ENCODE results near the gene BTNL3.

The BTNL3 gene

GRCh38 chr5:181047288-181047687 lies 58.6 kb downstream of the BTNL3 start:
- no peak for DNase-seq (ENCODE audit: extremely low read depth, low read depth)
- no peak overlapping the region for H3K4me3 ChIP-seq (replicated peaks; ENCODE audit: low read depth, low read length)
- no peak for TF ChIP-seq CTCF (IDR thresholded peaks at IDR 0.05; ENCODE audit: low read depth, low read length, missing control alignments)

DNA sequence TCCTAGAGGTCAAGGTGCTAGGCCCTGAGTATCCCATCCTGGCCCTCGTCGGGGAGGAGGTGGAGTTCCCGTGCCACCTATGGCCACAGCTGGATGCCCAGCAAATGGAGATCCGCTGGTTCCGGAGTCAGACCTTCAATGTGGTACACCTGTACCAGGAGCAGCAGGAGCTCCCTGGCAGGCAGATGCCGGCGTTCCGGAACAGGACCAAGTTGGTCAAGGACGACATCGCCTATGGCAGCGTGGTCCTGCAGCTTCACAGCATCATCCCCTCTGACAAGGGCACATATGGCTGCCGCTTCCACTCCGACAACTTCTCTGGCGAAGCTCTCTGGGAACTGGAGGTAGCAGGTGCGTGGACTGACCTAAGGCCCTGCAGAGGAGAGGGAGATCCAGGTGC lies 59.3 kb downstream of the BTNL3 start:
- no peak overlapping the region for H3K4me3 ChIP-seq (replicated peaks; ENCODE audit: low read depth, low read length)
- TF ChIP-seq CTCF (IDR thresholded peaks at IDR 0.05; ENCODE audit: low read depth, low read length, missing control alignments): no peak
- no peak for DNase-seq (ENCODE audit: extremely low read depth, low read depth)

GRCh38 chr5:181050016-181050415 lies 61.4 kb downstream of the BTNL3 start:
- H3K4me3 ChIP-seq (replicated peaks; ENCODE audit: low read depth, low read length): no peak overlapping the region
- no peak for TF ChIP-seq CTCF (IDR thresholded peaks at IDR 0.05; ENCODE audit: low read depth, low read length, missing control alignments)
- no peak for DNase-seq (ENCODE audit: extremely low read depth, low read depth)

DNA sequence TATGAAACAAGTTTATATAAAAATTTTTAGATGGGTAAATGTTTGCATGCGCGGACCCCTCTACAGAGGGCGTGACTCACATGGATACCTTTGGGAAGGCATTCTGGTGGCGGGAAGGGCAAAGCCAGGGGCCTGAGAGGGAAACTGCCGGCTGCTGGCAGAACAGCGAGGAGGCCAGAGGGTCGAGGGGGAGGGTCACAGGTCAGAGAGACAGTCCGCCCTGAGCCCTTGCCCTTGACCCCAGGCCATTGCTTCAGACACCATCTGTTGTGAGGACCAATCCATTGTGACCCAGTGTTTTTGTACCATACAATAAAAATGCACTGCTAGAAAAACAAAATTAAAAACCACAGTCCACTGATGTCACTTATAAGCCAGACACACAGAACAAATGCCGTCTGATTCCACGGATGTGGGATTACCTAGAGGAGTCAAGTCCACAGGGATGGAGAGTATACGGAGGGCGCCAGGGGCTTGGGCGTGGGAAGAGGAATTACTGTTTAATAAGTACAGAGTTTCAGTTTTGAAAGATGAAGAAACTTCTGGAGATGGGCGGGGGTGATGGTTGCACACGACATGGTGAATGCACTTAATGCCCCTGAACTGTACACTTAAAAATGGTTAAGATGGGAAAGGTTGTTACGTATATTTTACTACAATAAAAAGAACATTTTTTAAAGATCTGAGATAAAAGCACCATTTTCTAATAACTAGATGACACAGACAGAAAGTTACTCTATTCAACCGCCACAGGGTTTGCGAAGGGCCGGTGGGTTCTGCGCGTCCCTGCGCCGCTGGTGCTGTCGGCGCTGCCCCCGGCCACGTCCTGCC lies 63.4 kb downstream of the BTNL3 start:
- H3K4me3 ChIP-seq (replicated peaks; ENCODE audit: low read depth, low read length): no peak overlapping the region
- TF ChIP-seq CTCF (IDR thresholded peaks at IDR 0.05; ENCODE audit: low read depth, low read length, missing control alignments): no peak
- DNase-seq (ENCODE audit: extremely low read depth, low read depth): no peak

DNA sequence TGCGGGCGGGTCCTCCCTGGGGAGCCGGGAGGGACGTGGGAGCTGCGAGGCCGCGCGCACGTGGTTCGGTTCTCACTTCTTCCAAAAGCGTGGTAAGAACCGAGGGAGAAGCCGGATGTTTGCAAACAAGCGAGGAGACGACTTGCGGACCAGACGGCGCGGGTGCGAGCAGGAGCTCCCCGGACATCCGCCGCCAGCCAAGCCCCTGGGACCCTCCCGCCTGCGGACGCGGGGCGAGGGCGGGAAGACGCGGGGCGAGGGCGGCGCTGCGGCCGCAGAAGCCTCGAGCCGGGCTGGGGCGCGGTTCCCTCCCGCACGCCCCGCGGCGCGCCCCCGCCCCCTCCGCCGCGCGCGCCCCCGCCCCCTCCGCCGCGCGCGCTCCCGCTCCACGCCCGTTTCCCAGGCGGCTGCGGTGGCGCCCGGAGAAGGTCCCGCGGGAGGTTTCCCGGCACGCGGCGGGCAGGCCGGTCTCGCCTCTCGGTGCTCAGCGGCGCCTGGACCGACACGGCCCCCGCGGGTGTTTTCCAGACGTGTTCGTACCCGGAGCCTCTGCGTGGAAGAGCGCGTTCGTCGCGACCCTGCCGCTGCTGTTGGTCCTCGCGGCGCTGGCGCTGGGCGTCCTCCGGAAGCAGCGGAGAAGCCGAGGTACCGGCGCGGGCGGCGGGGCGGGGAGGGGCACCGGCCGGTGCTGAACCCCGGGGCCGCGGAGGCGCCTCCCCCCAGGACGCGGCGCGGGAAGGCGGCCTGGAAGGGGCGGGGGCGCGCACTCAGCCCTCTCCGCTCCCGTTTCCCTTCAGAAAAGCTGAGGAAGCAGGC lies 64.2 kb downstream of the BTNL3 start:
- TF ChIP-seq CTCF (IDR thresholded peaks at IDR 0.05; ENCODE audit: low read depth, low read length, missing control alignments): no peak
- H3K4me3 ChIP-seq (replicated peaks; ENCODE audit: low read depth, low read length): no peak overlapping the region; the same call in 1 of the 2 replicates
- DNase-seq (ENCODE audit: extremely low read depth, low read depth): no peak

GRCh38 chr5:181053488-181054121 lies 65.0 kb downstream of the BTNL3 start:
- no peak for TF ChIP-seq CTCF (IDR thresholded peaks at IDR 0.05; ENCODE audit: low read depth, low read length, missing control alignments)
- no peak overlapping the region; the same call in 1 of the 2 replicates for H3K4me3 ChIP-seq (replicated peaks; ENCODE audit: low read depth, low read length)
- DNase-seq (ENCODE audit: extremely low read depth, low read depth): no peak

Data from HFF-Myc (cell line).